ENCODE results near the gene TADA3.

TADA3 gene

GRCh38 chr3:9739181-9739580, 53.1 kb downstream of the TADA3 start:
- H3K27me3 Mint-ChIP-seq: no peaks in the 10 kb centered on the region
- peaks cover 12% of the 10 kb centered on the region for H3K4me1 Mint-ChIP-seq
- ATAC-seq (replicated peaks; ENCODE audit: extremely low read depth, poor library complexity, severe bottlenecking) (no peak), DNase-seq (ENCODE audit: low spot score in 2 of 2) (no peak)
- no peak overlapping the region for H3K27ac Mint-ChIP-seq (ENCODE audit: low read depth)
- peaks cover 64% of the 10 kb centered on the region for H3K36me3 Mint-ChIP-seq (ENCODE audit: insufficient read depth)
- no peak overlapping the region for H3K4me3 Mint-ChIP-seq
- H3K9me3 Mint-ChIP-seq: no peaks in the 10 kb centered on the region

GRCh38 chr3:9736831-9737230, 55.4 kb downstream of the TADA3 start:
- Mint-ChIP-seq H3K9me3 (no peaks in the 10 kb centered on the region), H3K36me3 (ENCODE audit: insufficient read depth) (peaks cover 58% of the 10 kb centered on the region), H3K4me1 (peaks cover 30% of the 10 kb centered on the region), H3K27me3 (no peaks in the 10 kb centered on the region), H3K4me3 (no peak overlapping the region), H3K27ac (ENCODE audit: low read depth) (no peak overlapping the region)
- no peak for ATAC-seq (replicated peaks; ENCODE audit: extremely low read depth, poor library complexity, severe bottlenecking)
- DNase-seq (ENCODE audit: low spot score in 2 of 2): no peak

GRCh38 chr3:9732740-9733115, 59.5 kb downstream of the TADA3 start:
- no peak for DNase-seq (ENCODE audit: low spot score in 2 of 2)
- Mint-ChIP-seq H3K27me3 (no peaks in the 10 kb centered on the region), H3K4me1 (peaks cover 42% of the 10 kb centered on the region), H3K36me3 (ENCODE audit: insufficient read depth) (peaks cover 39% of the 10 kb centered on the region), H3K27ac (ENCODE audit: low read depth) (peak overlapping the region; percentile 85), H3K9me3 (no peaks in the 10 kb centered on the region), H3K4me3 (peak overlapping the region; percentile 95)
- ATAC-seq (replicated peaks; ENCODE audit: extremely low read depth, poor library complexity, severe bottlenecking): no peak

- DNase-seq (ENCODE audit: low spot score in 2 of 2) (peak; percentile 26 to 34), ATAC-seq (replicated peaks; ENCODE audit: extremely low read depth, poor library complexity, severe bottlenecking) (peak; percentile 6)
- H3K27ac Mint-ChIP-seq (ENCODE audit: low read depth): peak overlapping the region; percentile 85
- H3K36me3 Mint-ChIP-seq (ENCODE audit: insufficient read depth): peaks cover 37% of the 10 kb centered on the region
- H3K4me1 Mint-ChIP-seq: peaks cover 47% of the 10 kb centered on the region
- H3K4me3 Mint-ChIP-seq: peak overlapping the region; percentile 95
- H3K9me3 Mint-ChIP-seq: no peaks in the 10 kb centered on the region
- no peaks in the 10 kb centered on the region for H3K27me3 Mint-ChIP-seq
Measured at GRCh38 chr3:9732080-9732739, 60.1 kb downstream of the TADA3 start.

GRCh38 chr3:9731206-9732079, 60.8 kb downstream of the TADA3 start, which contains the start of gene BRPF1:
TSS of gene BRPF1 (plus strand) at chr3:9731735. CDS start at chr3:9734141, 2,406 bp downstream.
- DNase-seq (ENCODE audit: low spot score in 2 of 2) (peak; percentile 92 to 96), ATAC-seq (replicated peaks; ENCODE audit: extremely low read depth, poor library complexity, severe bottlenecking) (peak; percentile 93)
- H3K36me3 Mint-ChIP-seq (ENCODE audit: insufficient read depth): peaks cover 33% of the 10 kb centered on the region
- peaks cover 46% of the 10 kb centered on the region for H3K4me1 Mint-ChIP-seq
- H3K27ac Mint-ChIP-seq (ENCODE audit: low read depth): peak within 1 kb of the TSS; percentile 93
- peak within 1 kb of the TSS; percentile 95 for H3K4me3 Mint-ChIP-seq
- no peaks in the 10 kb centered on the region for H3K27me3 Mint-ChIP-seq
- no peaks in the 10 kb centered on the region for H3K9me3 Mint-ChIP-seq

GRCh38 chr3:9730657-9731205, 61.5 kb downstream of the TADA3 start:
- ATAC-seq (replicated peaks; ENCODE audit: extremely low read depth, poor library complexity, severe bottlenecking) (peak; percentile 24), DNase-seq (ENCODE audit: low spot score in 2 of 2) (no peak)
- Mint-ChIP-seq H3K4me3 (peak overlapping the region; percentile 95), H3K27me3 (no peaks in the 10 kb centered on the region), H3K36me3 (ENCODE audit: insufficient read depth) (peaks cover 32% of the 10 kb centered on the region), H3K27ac (ENCODE audit: low read depth) (peak overlapping the region; percentile 93), H3K9me3 (no peaks in the 10 kb centered on the region), H3K4me1 (peaks cover 41% of the 10 kb centered on the region)

Measured in central memory CD8-positive, alpha-beta T cell (primary cell).